ENCODE results near the gene ANKRD35.
A peak's percentile ranks its signal among the peaks of the same experiment; 100 is the strongest.

Gene ANKRD35

GRCh38 chr1:145898756-145899155 is 13.1 kb upstream of the ANKRD35 start:
- no peak overlapping the region for H3K27ac Mint-ChIP-seq
- no peaks in the 10 kb centered on the region for H3K9me3 Mint-ChIP-seq
- no peaks in the 10 kb centered on the region for H3K36me3 Mint-ChIP-seq (ENCODE audit: low read depth)
- TF ChIP-seq CTCF (IDR thresholded peaks at IDR 0.05), result no peak
- no peak for DNase-seq
- peaks cover 21% of the 10 kb centered on the region for H3K27me3 Mint-ChIP-seq (ENCODE audit: low read depth, poor library complexity)
- H3K4me3 Mint-ChIP-seq, result no peak overlapping the region
- peaks cover 32% of the 10 kb centered on the region for H3K4me1 Mint-ChIP-seq

- TF ChIP-seq CTCF (IDR thresholded peaks at IDR 0.05), result no peak
- Mint-ChIP-seq H3K9me3 (no peaks in the 10 kb centered on the region), H3K4me1 (peaks cover 36% of the 10 kb centered on the region), H3K27me3 (ENCODE audit: low read depth, poor library complexity) (peaks cover 21% of the 10 kb centered on the region), H3K4me3 (no peak overlapping the region), H3K36me3 (ENCODE audit: low read depth) (no peaks in the 10 kb centered on the region), H3K27ac (no peak overlapping the region)
- DNase-seq, result no peak
Measured at GRCh38 chr1:145897969-145898368, 12.3 kb upstream of the ANKRD35 start.

- no peak for TF ChIP-seq CTCF (IDR thresholded peaks at IDR 0.05)
- no peaks in the 10 kb centered on the region for H3K36me3 Mint-ChIP-seq (ENCODE audit: low read depth)
- no peak overlapping the region for H3K4me3 Mint-ChIP-seq
- H3K27me3 Mint-ChIP-seq (ENCODE audit: low read depth, poor library complexity), result peaks cover 8% of the 10 kb centered on the region
- DNase-seq, result no peak
- no peaks in the 10 kb centered on the region for H3K9me3 Mint-ChIP-seq
- H3K4me1 Mint-ChIP-seq, result peaks cover 41% of the 10 kb centered on the region
- H3K27ac Mint-ChIP-seq, result no peak overlapping the region
Measured at GRCh38 chr1:145895471-145895870, 9.8 kb upstream of the ANKRD35 start.

- Mint-ChIP-seq H3K9me3 (no peaks in the 10 kb centered on the region), H3K36me3 (ENCODE audit: low read depth) (no peaks in the 10 kb centered on the region), H3K4me3 (no peak overlapping the region), H3K27me3 (ENCODE audit: low read depth, poor library complexity) (peaks cover 14% of the 10 kb centered on the region), H3K4me1 (peaks cover 43% of the 10 kb centered on the region), H3K27ac (no peak overlapping the region)
- no peak for DNase-seq
- TF ChIP-seq CTCF (IDR thresholded peaks at IDR 0.05), result no peak
Measured at GRCh38 chr1:145893306-145894055, 7.8 kb upstream of the ANKRD35 start.

- no peak for TF ChIP-seq CTCF (IDR thresholded peaks at IDR 0.05)
- DNase-seq, result no peak
- Mint-ChIP-seq H3K4me3 (peak overlapping the region; percentile 59), H3K27ac (peak overlapping the region; percentile 80), H3K9me3 (no peaks in the 10 kb centered on the region), H3K4me1 (peaks cover 39% of the 10 kb centered on the region), H3K27me3 (ENCODE audit: low read depth, poor library complexity) (peaks cover 19% of the 10 kb centered on the region), H3K36me3 (ENCODE audit: low read depth) (no peaks in the 10 kb centered on the region)
Measured at GRCh38 chr1:145892486-145893087, 6.9 kb upstream of the ANKRD35 start.
